ENCODE data around the gene EME1.

The EME1 gene

GRCh38 chr17:50380369-50381259, 7.6 kb downstream of the EME1 start:
- Histone ChIP-seq H3K9me3 (no peaks in the 10 kb centered on the region), H3K4me3 (no peak overlapping the region), H3K4me1 (no peaks in the 10 kb centered on the region), H3K27me3 (ENCODE audit: low read depth) (no peaks in the 10 kb centered on the region), H3K36me3 (replicated peaks) (peaks cover 85% of the 10 kb centered on the region)
- no peak for DNase-seq (ENCODE audit: low spot score in 2 of 2)
- in situ Hi-C loops (cut with MboI; ENCODE audit: low sequenced_read_pairs) = no loop called here

DNA sequence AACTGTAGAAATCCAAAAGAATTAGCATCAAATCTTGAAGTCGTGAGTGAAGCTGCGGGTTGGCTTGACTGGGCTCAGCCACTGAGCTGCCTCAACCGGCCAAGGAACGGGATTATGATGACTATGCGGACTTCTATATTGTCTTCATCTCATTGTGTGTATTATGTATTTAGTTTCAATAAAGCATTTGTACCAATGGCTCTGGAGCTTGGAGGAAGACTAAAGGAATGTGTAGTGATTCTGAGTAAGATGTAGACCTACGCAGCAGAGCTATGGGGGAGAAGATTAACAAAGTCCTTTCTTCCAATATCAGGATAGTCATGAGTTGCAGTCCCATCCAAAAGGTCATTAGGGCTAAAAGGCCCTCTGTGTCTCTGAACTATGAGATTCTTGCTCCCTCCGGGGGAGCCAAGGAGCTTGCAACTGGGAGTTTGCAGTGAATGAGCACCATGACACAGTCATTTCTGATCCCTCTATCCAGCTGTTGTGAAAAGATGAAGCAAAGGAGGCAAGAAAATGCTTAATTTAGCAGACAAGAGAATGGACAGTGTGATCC, 8.3 kb downstream of the EME1 start:
- in situ Hi-C loops (cut with MboI; ENCODE audit: low sequenced_read_pairs) = no loop called here
- Histone ChIP-seq H3K4me3 (no peak overlapping the region), H3K9me3 (no peaks in the 10 kb centered on the region), H3K36me3 (replicated peaks) (peaks cover 85% of the 10 kb centered on the region), H3K27me3 (ENCODE audit: low read depth) (no peaks in the 10 kb centered on the region), H3K4me1 (no peaks in the 10 kb centered on the region)
- no peak for DNase-seq (ENCODE audit: low spot score in 2 of 2)

- Histone ChIP-seq H3K4me1 (no peaks in the 10 kb centered on the region), H3K9me3 (no peaks in the 10 kb centered on the region), H3K27me3 (ENCODE audit: low read depth) (no peaks in the 10 kb centered on the region), H3K4me3 (no peak overlapping the region), H3K36me3 (replicated peaks) (peaks cover 88% of the 10 kb centered on the region)
- in situ Hi-C loops (cut with MboI; ENCODE audit: low sequenced_read_pairs) = no loop called here
- no peak for DNase-seq (ENCODE audit: low spot score in 2 of 2)
These were observed 8.9 kb downstream of the EME1 start for GRCh38 chr17:50381920-50382319.

- no peak for DNase-seq (ENCODE audit: low spot score in 2 of 2)
- no peaks in the 10 kb centered on the region for H3K9me3 ChIP-seq
- in situ Hi-C loops (cut with MboI; ENCODE audit: low sequenced_read_pairs) = no loop called here
- H3K27me3 ChIP-seq (ENCODE audit: low read depth) = no peaks in the 10 kb centered on the region
- H3K4me1 ChIP-seq = no peaks in the 10 kb centered on the region
- peaks cover 94% of the 10 kb centered on the region for H3K36me3 ChIP-seq (replicated peaks)
- H3K4me3 ChIP-seq = no peak overlapping the region
These were observed 9.9 kb downstream of the EME1 start for GRCh38 chr17:50382931-50383330.

DNA sequence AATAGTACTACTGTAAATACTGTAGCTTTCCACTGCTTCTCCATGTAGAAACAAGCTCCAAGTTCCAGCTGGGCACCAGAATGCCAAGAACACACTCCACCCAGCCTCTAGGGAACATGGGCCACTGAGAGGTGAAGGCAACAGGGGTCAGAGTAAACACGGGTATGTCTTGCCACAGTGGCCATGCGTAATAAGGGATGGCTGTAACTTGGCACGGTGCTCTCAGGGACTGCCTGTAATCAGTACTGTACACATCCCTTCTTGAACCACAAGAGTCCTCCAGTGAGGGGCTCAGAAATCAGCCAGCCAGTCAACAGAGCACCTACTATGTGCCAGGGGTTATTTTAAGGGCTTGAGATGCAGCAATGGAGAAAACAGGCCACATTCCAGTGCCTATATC, 13.5 kb downstream of the EME1 start:
- peaks cover 97% of the 10 kb centered on the region for H3K36me3 ChIP-seq (replicated peaks)
- no peak overlapping the region for H3K4me3 ChIP-seq
- no peak for DNase-seq (ENCODE audit: low spot score in 2 of 2)
- H3K9me3 ChIP-seq = no peaks in the 10 kb centered on the region
- H3K27me3 ChIP-seq (ENCODE audit: low read depth) = no peaks in the 10 kb centered on the region
- in situ Hi-C loops (cut with MboI; ENCODE audit: low sequenced_read_pairs) = no loop called here
- no peaks in the 10 kb centered on the region for H3K4me1 ChIP-seq

DNA sequence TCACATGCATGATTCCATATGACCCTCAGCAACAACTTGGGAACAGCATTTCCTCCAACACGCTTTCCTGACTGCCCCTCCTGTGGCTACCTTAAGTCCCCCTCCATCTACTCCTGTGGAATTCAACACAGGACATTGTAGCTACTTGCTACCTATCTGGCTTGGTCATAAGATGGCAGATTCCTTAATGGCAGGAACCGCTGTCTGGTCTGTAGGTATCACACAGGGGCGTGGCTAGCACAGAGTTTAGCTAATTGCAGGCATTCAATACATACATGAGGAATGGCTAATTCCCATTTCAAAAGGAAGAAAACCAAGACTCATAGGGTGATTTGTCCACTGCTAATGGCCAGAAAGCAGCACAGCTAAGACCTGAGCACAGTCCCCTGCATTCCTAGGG, 15.7 kb downstream of the EME1 start:
- no peak for DNase-seq (ENCODE audit: low spot score in 2 of 2)
- Histone ChIP-seq H3K27me3 (ENCODE audit: low read depth) (no peaks in the 10 kb centered on the region), H3K4me3 (no peak overlapping the region), H3K36me3 (replicated peaks) (peaks cover 97% of the 10 kb centered on the region), H3K9me3 (no peaks in the 10 kb centered on the region), H3K4me1 (no peaks in the 10 kb centered on the region)
- in situ Hi-C loops (cut with MboI; ENCODE audit: low sequenced_read_pairs) = no loop called here

DNA sequence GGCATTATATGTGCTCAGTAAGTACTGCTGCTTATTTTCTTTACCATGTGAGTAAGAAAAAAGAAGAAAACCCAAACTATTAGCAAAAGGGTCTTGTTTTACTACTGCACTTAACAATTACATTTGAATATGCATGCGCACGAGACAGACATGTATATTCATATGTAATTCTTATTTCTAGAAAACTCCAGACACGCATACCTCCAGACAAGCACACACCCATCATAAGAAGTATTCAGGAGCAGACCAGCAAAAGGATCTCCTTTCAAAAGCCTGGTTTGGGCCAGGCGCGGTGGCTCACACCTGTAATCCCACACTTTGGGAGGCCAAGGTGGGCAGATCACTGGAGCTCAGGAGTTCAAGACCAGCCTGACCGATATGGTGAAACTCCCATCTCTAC, 16.5 kb downstream of the EME1 start:
- Histone ChIP-seq H3K4me3 (no peak overlapping the region), H3K9me3 (no peaks in the 10 kb centered on the region), H3K4me1 (no peaks in the 10 kb centered on the region), H3K36me3 (replicated peaks) (peaks cover 98% of the 10 kb centered on the region), H3K27me3 (ENCODE audit: low read depth) (no peaks in the 10 kb centered on the region)
- no peak for DNase-seq (ENCODE audit: low spot score in 2 of 2)
- in situ Hi-C loops (cut with MboI; ENCODE audit: low sequenced_read_pairs) = no loop called here

- in situ Hi-C loops (cut with MboI; ENCODE audit: low sequenced_read_pairs) = no loop called here
- Histone ChIP-seq H3K27me3 (ENCODE audit: low read depth) (no peaks in the 10 kb centered on the region), H3K36me3 (replicated peaks) (peaks cover 88% of the 10 kb centered on the region), H3K9me3 (no peaks in the 10 kb centered on the region), H3K4me3 (no peak overlapping the region), H3K4me1 (peaks cover 11% of the 10 kb centered on the region)
- no peak for DNase-seq (ENCODE audit: low spot score in 2 of 2)
These were observed 19.6 kb downstream of the EME1 start for GRCh38 chr17:50392621-50393020.

GRCh38 chr17:50393700-50394099, 20.7 kb downstream of the EME1 start:
- Histone ChIP-seq H3K9me3 (no peaks in the 10 kb centered on the region), H3K36me3 (replicated peaks) (peaks cover 77% of the 10 kb centered on the region)
- no peak for DNase-seq (ENCODE audit: low spot score in 2 of 2)

DNA sequence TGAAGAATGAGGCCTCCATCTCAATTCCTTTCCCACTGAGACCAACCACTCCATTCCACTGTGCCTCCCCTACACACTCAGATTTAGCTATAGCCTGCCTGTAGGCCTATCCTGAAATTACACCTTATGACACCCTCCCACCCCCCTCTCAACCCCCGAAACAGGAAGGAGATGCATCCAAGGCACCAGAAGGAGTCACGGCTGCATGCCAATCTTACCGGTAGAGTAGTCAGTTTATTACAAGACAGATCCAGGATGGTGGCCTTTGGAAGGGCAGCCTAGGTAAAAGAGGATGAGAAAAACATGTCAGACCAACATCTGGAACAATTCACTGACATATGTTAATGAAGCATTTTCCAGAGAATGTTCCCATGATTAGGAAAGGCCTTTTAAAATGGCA, 21.7 kb downstream of the EME1 start:
- in situ Hi-C loops (cut with MboI; ENCODE audit: low sequenced_read_pairs) = no loop called here
- H3K4me3 ChIP-seq = no peak overlapping the region
- peaks cover 67% of the 10 kb centered on the region for H3K36me3 ChIP-seq (replicated peaks)
- peaks cover 14% of the 10 kb centered on the region for H3K4me1 ChIP-seq
- no peaks in the 10 kb centered on the region for H3K27me3 ChIP-seq (ENCODE audit: low read depth)
- no peak for DNase-seq (ENCODE audit: low spot score in 2 of 2)
- no peaks in the 10 kb centered on the region for H3K9me3 ChIP-seq

More at GRCh38 chr17:50393700-50394099, 20.7 kb downstream of the EME1 start:
- H3K27me3 ChIP-seq (ENCODE audit: low read depth) = no peaks in the 10 kb centered on the region
- in situ Hi-C loops (cut with MboI; ENCODE audit: low sequenced_read_pairs) = no loop called here
- H3K4me1 ChIP-seq = peaks cover 14% of the 10 kb centered on the region
- no peak overlapping the region for H3K4me3 ChIP-seq

- H3K4me1 ChIP-seq = peaks cover 14% of the 10 kb centered on the region
- peak overlapping the region; percentile 92 for H3K4me3 ChIP-seq
- in situ Hi-C loops (cut with MboI; ENCODE audit: low sequenced_read_pairs) = no loop called here
- H3K36me3 ChIP-seq (replicated peaks) = peaks cover 50% of the 10 kb centered on the region
- no peaks in the 10 kb centered on the region for H3K27me3 ChIP-seq (ENCODE audit: low read depth)
- no peaks in the 10 kb centered on the region for H3K9me3 ChIP-seq
- DNase-seq (ENCODE audit: low spot score in 2 of 2) = peak; percentile 29 to 63
These were observed 23.5 kb downstream of the EME1 start for GRCh38 chr17:50396261-50397110.

DNA sequence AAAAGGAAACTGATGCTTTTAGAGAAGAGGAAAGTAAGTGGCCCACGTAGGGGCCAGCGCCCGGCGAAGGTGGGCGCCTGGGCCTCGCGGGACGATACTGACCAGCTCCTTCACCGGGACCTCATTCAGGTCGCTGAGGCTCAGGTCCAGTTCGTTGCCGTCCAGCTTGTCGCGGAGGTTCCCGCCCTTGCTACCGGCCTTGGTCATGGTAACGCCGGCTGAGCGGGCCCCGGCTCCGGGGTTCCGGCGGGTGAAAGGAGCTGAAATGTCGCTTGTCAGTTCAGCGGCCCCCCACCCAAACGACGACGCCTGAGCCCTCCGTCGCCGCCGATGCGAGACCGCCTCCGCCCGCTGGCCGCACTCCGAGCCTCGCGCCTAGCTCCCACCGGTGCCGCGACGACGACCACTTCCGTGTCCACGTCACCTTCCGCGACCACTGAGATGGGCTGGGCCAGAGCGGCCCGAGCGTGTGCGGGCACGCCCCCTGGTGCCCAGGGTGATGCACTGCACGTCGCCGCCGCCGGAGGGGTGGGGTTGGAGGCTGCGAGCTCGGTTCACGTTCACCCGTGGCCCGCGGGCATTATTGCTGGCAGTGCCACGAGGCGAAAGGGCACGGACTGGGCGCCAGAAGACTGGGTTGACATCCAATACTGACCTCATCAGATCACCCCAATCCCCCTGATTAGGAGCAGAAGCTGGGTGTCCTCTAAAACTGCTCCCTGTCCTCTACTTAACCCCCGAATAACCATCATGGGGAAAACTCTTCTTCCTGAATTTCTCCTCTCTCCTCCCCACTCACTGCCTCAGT, 24.3 kb downstream of the EME1 start, which contains the start of gene LRRC59:
LRRC59 (minus strand) TSS at position 413 of the 808 bp plus-strand sequence; CDS start at position 207, 206 bp downstream.
- in situ Hi-C loops (cut with MboI; ENCODE audit: low sequenced_read_pairs) = no loop called here

GRCh38 chr17:50397919-50398285, 24.9 kb downstream of the EME1 start:
- in situ Hi-C loops (cut with MboI; ENCODE audit: low sequenced_read_pairs) = no loop called here
- peak overlapping the region; percentile 92 for H3K4me3 ChIP-seq

More for the DNA sequence above, 24.3 kb downstream of the EME1 start, which contains the start of gene LRRC59:
- Histone ChIP-seq H3K4me1 (peaks cover 14% of the 10 kb centered on the region), H3K27me3 (ENCODE audit: low read depth) (no peaks in the 10 kb centered on the region), H3K36me3 (replicated peaks) (peaks cover 42% of the 10 kb centered on the region), H3K4me3 (peak within 1 kb of the TSS; percentile 92), H3K9me3 (no peaks in the 10 kb centered on the region)
- peak; percentile 59 to 92 for DNase-seq (ENCODE audit: low spot score in 2 of 2)

More at GRCh38 chr17:50397919-50398285, 24.9 kb downstream of the EME1 start:
- Histone ChIP-seq H3K27me3 (ENCODE audit: low read depth) (no peaks in the 10 kb centered on the region), H3K36me3 (replicated peaks) (peaks cover 36% of the 10 kb centered on the region), H3K4me1 (peaks cover 16% of the 10 kb centered on the region), H3K9me3 (no peaks in the 10 kb centered on the region)
- DNase-seq (ENCODE audit: low spot score in 2 of 2) = no peak

All from HAP-1 (cell line).